ENCODE measurements around the gene SYTL3. TPM values are rescaled to one million over a fixed set of nuclear protein-coding genes. Genes with fewer than 3 reads are reported as not detected.

Gene SYTL3
- total RNA-seq, 1 donor from 2014 or later = 102 TPM

GRCh38 chr6:158793432-158793831 is 143.6 kb downstream of the SYTL3 start:
- H3K4me3 Mint-ChIP-seq = no peak overlapping the region
- peaks cover 27% of the 10 kb centered on the region for H3K36me3 Mint-ChIP-seq (ENCODE audit: low read depth)
- H3K9me3 Mint-ChIP-seq = no peaks in the 10 kb centered on the region
- no peak for DNase-seq
- H3K27me3 Mint-ChIP-seq = no peaks in the 10 kb centered on the region
- no peak overlapping the region for H3K27ac Mint-ChIP-seq
- intact Hi-C loops (cut with micrococcal nuclease) = loop anchor here (1.0 to 2.0 kb wide), 2 partner anchors 13 to 179 kb away; no protein-coding TSS in a partner anchor
- peaks cover 72% of the 10 kb centered on the region for H3K4me1 Mint-ChIP-seq

- peaks cover 74% of the 10 kb centered on the region for H3K4me1 Mint-ChIP-seq
Observed at GRCh38 chr6:158795516-158795915, 145.7 kb downstream of the SYTL3 start.

GRCh38 chr6:158796353-158796752 is 146.5 kb downstream of the SYTL3 start:
- Mint-ChIP-seq H3K4me1 (peaks cover 67% of the 10 kb centered on the region), H3K36me3 (ENCODE audit: low read depth) (peaks cover 20% of the 10 kb centered on the region), H3K9me3 (no peaks in the 10 kb centered on the region), H3K27me3 (no peaks in the 10 kb centered on the region), H3K4me3 (no peak overlapping the region), H3K27ac (no peak overlapping the region)
- DNase-seq = no peak
- intact Hi-C loops (cut with micrococcal nuclease) = loop anchor here (2.0 kb wide), 1 partner anchor 18 kb away; no protein-coding TSS in a partner anchor

More at GRCh38 chr6:158795516-158795915, 145.7 kb downstream of the SYTL3 start:
- no peak for DNase-seq
- H3K27ac Mint-ChIP-seq = peak overlapping the region; percentile 54
- H3K4me3 Mint-ChIP-seq = no peak overlapping the region
- no peaks in the 10 kb centered on the region for H3K9me3 Mint-ChIP-seq
- intact Hi-C loops (cut with micrococcal nuclease) = no loop called here
- peaks cover 20% of the 10 kb centered on the region for H3K36me3 Mint-ChIP-seq (ENCODE audit: low read depth)
- H3K27me3 Mint-ChIP-seq = no peaks in the 10 kb centered on the region

GRCh38 chr6:158797331-158798310 is 147.8 kb downstream of the SYTL3 start:
- intact Hi-C loops (cut with micrococcal nuclease) = loop anchor here (1.0 to 2.0 kb wide), 2 partner anchors 17 to 73 kb away; no protein-coding TSS in a partner anchor
- no peak for DNase-seq
- peaks cover 65% of the 10 kb centered on the region for H3K4me1 Mint-ChIP-seq
- peak overlapping the region; percentile 35 for H3K4me3 Mint-ChIP-seq
- H3K9me3 Mint-ChIP-seq = no peaks in the 10 kb centered on the region
- peaks cover 25% of the 10 kb centered on the region for H3K36me3 Mint-ChIP-seq (ENCODE audit: low read depth)
- no peaks in the 10 kb centered on the region for H3K27me3 Mint-ChIP-seq
- peak overlapping the region; percentile 72 for H3K27ac Mint-ChIP-seq

GRCh38 chr6:158798311-158798710 is 148.5 kb downstream of the SYTL3 start:
- Mint-ChIP-seq H3K4me1 (peaks cover 66% of the 10 kb centered on the region), H3K9me3 (no peaks in the 10 kb centered on the region), H3K27me3 (no peaks in the 10 kb centered on the region), H3K36me3 (ENCODE audit: low read depth) (peaks cover 25% of the 10 kb centered on the region), H3K27ac (peak overlapping the region; percentile 72), H3K4me3 (no peak overlapping the region)
- no peak for DNase-seq
- intact Hi-C loops (cut with micrococcal nuclease) = no loop called here

GRCh38 chr6:158799051-158799792 is 149.4 kb downstream of the SYTL3 start:
- Mint-ChIP-seq H3K36me3 (ENCODE audit: low read depth) (peaks cover 22% of the 10 kb centered on the region), H3K27me3 (no peaks in the 10 kb centered on the region), H3K4me3 (peak overlapping the region; percentile 47), H3K9me3 (no peaks in the 10 kb centered on the region), H3K4me1 (peaks cover 66% of the 10 kb centered on the region), H3K27ac (peak overlapping the region; percentile 77)
- intact Hi-C loops (cut with micrococcal nuclease) = no loop called here
- no peak for DNase-seq

GRCh38 chr6:158801655-158802294 is 151.9 kb downstream of the SYTL3 start:
- peaks cover 71% of the 10 kb centered on the region for H3K4me1 Mint-ChIP-seq
- H3K9me3 Mint-ChIP-seq = no peaks in the 10 kb centered on the region
- intact Hi-C loops (cut with micrococcal nuclease) = no loop called here
- H3K4me3 Mint-ChIP-seq = no peak overlapping the region
- DNase-seq = no peak
- peak overlapping the region; percentile 39 for H3K27ac Mint-ChIP-seq
- H3K36me3 Mint-ChIP-seq (ENCODE audit: low read depth) = peaks cover 29% of the 10 kb centered on the region
- no peaks in the 10 kb centered on the region for H3K27me3 Mint-ChIP-seq

- peaks cover 71% of the 10 kb centered on the region for H3K4me1 Mint-ChIP-seq
- no peaks in the 10 kb centered on the region for H3K27me3 Mint-ChIP-seq
- intact Hi-C loops (cut with micrococcal nuclease) = no loop called here
- peak overlapping the region; percentile 75 for H3K27ac Mint-ChIP-seq
- peak; percentile 86 for DNase-seq
- no peaks in the 10 kb centered on the region for H3K9me3 Mint-ChIP-seq
- H3K36me3 Mint-ChIP-seq (ENCODE audit: low read depth) = peaks cover 41% of the 10 kb centered on the region
- H3K4me3 Mint-ChIP-seq = peak overlapping the region; percentile 84
Observed at GRCh38 chr6:158803733-158804143, 153.9 kb downstream of the SYTL3 start.

GRCh38 chr6:158804207-158804606 is 154.4 kb downstream of the SYTL3 start:
- Mint-ChIP-seq H3K27me3 (no peaks in the 10 kb centered on the region), H3K4me3 (peak overlapping the region; percentile 84), H3K4me1 (peaks cover 70% of the 10 kb centered on the region), H3K27ac (peak overlapping the region; percentile 75), H3K9me3 (no peaks in the 10 kb centered on the region), H3K36me3 (ENCODE audit: low read depth) (peaks cover 42% of the 10 kb centered on the region)
- intact Hi-C loops (cut with micrococcal nuclease) = no loop called here
- no peak for DNase-seq

GRCh38 chr6:158805698-158806377 is 156.0 kb downstream of the SYTL3 start:
- Mint-ChIP-seq H3K36me3 (ENCODE audit: low read depth) (peaks cover 53% of the 10 kb centered on the region), H3K27ac (peak overlapping the region; percentile 74), H3K27me3 (no peaks in the 10 kb centered on the region), H3K4me3 (peak overlapping the region; percentile 38), H3K4me1 (peaks cover 68% of the 10 kb centered on the region), H3K9me3 (no peaks in the 10 kb centered on the region)
- intact Hi-C loops (cut with micrococcal nuclease) = loop anchor here (1.0 to 2.0 kb wide), 2 partner anchors 9 to 13 kb away; no protein-coding TSS in a partner anchor
- no peak for DNase-seq

GRCh38 chr6:158807515-158808441 is 157.9 kb downstream of the SYTL3 start:
- Mint-ChIP-seq H3K27me3 (no peaks in the 10 kb centered on the region), H3K4me3 (no peak overlapping the region), H3K4me1 (peaks cover 78% of the 10 kb centered on the region), H3K36me3 (ENCODE audit: low read depth) (peaks cover 64% of the 10 kb centered on the region), H3K9me3 (peaks cover 1% of the 10 kb centered on the region), H3K27ac (peak overlapping the region; percentile 40)
- DNase-seq = no peak
- intact Hi-C loops (cut with micrococcal nuclease) = loop anchor here (2.0 kb wide), 1 partner anchor 15 kb away; no protein-coding TSS in a partner anchor

- intact Hi-C loops (cut with micrococcal nuclease) = no loop called here
- peak overlapping the region; percentile 40 for H3K27ac Mint-ChIP-seq
Observed at GRCh38 chr6:158808442-158808833, 158.6 kb downstream of the SYTL3 start.

More at GRCh38 chr6:158808442-158808833, 158.6 kb downstream of the SYTL3 start:
- H3K27me3 Mint-ChIP-seq = no peaks in the 10 kb centered on the region
- peaks cover 69% of the 10 kb centered on the region for H3K36me3 Mint-ChIP-seq (ENCODE audit: low read depth)
- peaks cover 5% of the 10 kb centered on the region for H3K9me3 Mint-ChIP-seq
- no peak for DNase-seq
- peaks cover 83% of the 10 kb centered on the region for H3K4me1 Mint-ChIP-seq
- H3K4me3 Mint-ChIP-seq = no peak overlapping the region
